GM23338 (cell line): ENCODE results near the gene CROCC2. TPM values are rescaled to one million over a fixed set of nuclear protein-coding genes. Genes with fewer than 3 reads are reported as not detected.

Experiments used
- ATAC-seq: fragments of 200-7000 bp; cut with Tn5 transposase; 3 replicates; pipeline ENCODE4 v1.9.1; 2020
- DNase-seq: peaks from one replicate; pipeline ENCODE4 v3.0.0-alpha.2; 2015; ENCODE audit warnings: low spot score
- H2AFZ ChIP-seq: fragments of 200-600 bp; sonication (generic); 2 replicates; pipeline ENCODE4 v1.8.0; 2016; ENCODE audit warnings: antibody characterized with exemption, mild to moderate bottlenecking, moderate library complexity
- H3F3A ChIP-seq: fragments of 200-600 bp; sonication (generic); replicated peaks from 2 replicates; pipeline ENCODE4 v1.8.0; 2017; ENCODE audit warnings: antibody characterized with exemption, mixed run types, low read depth
- H3K27ac ChIP-seq: fragments of 200-600 bp; sonication (generic); 2 replicates; pipeline ENCODE4 v1.6.1; 2016; ENCODE audit warnings: low read depth
- H3K27me3 ChIP-seq: fragments of 200-600 bp; sonication (generic); 2 replicates; pipeline ENCODE4 v1.8.0; 2016; ENCODE audit warnings: mild to moderate bottlenecking, mixed run types, moderate library complexity; ENCODE audit not compliant: insufficient read depth
- H3K36me3 ChIP-seq: fragments of 200-600 bp; sonication (generic); 2 replicates; pipeline ENCODE4 v1.8.0; 2016; ENCODE audit warnings: mild to moderate bottlenecking; ENCODE audit not compliant: insufficient read depth
- H3K4me1 ChIP-seq: fragments of 200-600 bp; sonication (generic); 2 replicates; pipeline ENCODE4 v1.8.0; 2016; ENCODE audit warnings: mild to moderate bottlenecking, moderate library complexity; ENCODE audit not compliant: insufficient read depth
- H3K4me2 ChIP-seq: fragments of 200-600 bp; sonication (generic); 2 replicates; pipeline ENCODE4 v1.7.1; 2017; ENCODE audit warnings: mixed run types
- H3K4me3 ChIP-seq: fragments of 200-600 bp; sonication (generic); 2 replicates; pipeline ENCODE4 v1.6.1; 2016; ENCODE audit warnings: mixed run types
- H3K79me2 ChIP-seq: fragments of 200-600 bp; sonication (generic); replicated peaks from 2 replicates; pipeline ENCODE4 v1.8.0; 2017; ENCODE audit warnings: mild to moderate bottlenecking; ENCODE audit not compliant: insufficient read depth
- H3K9me2 ChIP-seq: fragments of 200-600 bp; sonication (generic); 2 replicates; pipeline ENCODE4 v1.8.0; 2017; ENCODE audit not compliant: insufficient read depth
- H4K20me1 ChIP-seq: fragments of 200-600 bp; sonication (generic); replicated peaks from 2 replicates; pipeline ENCODE4 v1.8.0; 2017; ENCODE audit warnings: mild to moderate bottlenecking; ENCODE audit not compliant: insufficient read depth
- H3K27ac Mint-ChIP-seq: 2 replicates; pipeline ENCODE4 v1.8.0; 2020; ENCODE audit warnings: inconsistent platforms, mild to moderate bottlenecking, moderate library complexity, mixed read lengths
- H3K27me3 Mint-ChIP-seq: 3 replicates; pipeline ENCODE4 v1.8.0; 2022; ENCODE audit warnings: low read depth, mild to moderate bottlenecking, moderate library complexity, mixed read lengths, inconsistent platforms; ENCODE audit not compliant: insufficient read depth, poor library complexity
- H3K36me3 Mint-ChIP-seq: 3 replicates; pipeline ENCODE4 v1.8.0; 2021; ENCODE audit warnings: low read depth, mild to moderate bottlenecking, inconsistent platforms, moderate library complexity, mixed read lengths
- H3K4me1 Mint-ChIP-seq: 3 replicates; pipeline ENCODE4 v1.8.0; 2020; ENCODE audit warnings: mild to moderate bottlenecking, inconsistent platforms, mixed read lengths
- H3K4me3 Mint-ChIP-seq: 3 replicates; pipeline ENCODE4 v1.8.0; 2021; ENCODE audit warnings: moderate library complexity, mild to moderate bottlenecking, inconsistent platforms, mixed read lengths
- H3K9me3 Mint-ChIP-seq: 3 replicates; pipeline ENCODE4 v1.8.0; 2020; ENCODE audit warnings: moderate library complexity, mild to moderate bottlenecking, inconsistent platforms, mixed read lengths
- EZH2 ChIP-seq: fragments of 200-600 bp; sonication (generic); IDR thresholded peaks from one replicate; pipeline ENCODE4 v1.8.0; 2017; ENCODE audit warnings: antibody characterized with exemption, mild to moderate bottlenecking, low read depth; ENCODE audit not compliant: unreplicated experiment
- EZH2phosphoT487 ChIP-seq: fragments of 200-600 bp; sonication (generic); IDR thresholded peaks from one replicate; pipeline ENCODE4 v1.8.1; 2018; ENCODE audit warnings: antibody characterized with exemption; ENCODE audit not compliant: unreplicated experiment
- ZNF331 ChIP-seq: fragments of 250-450 bp; sonication (Bioruptor Pico); IDR thresholded peaks from 2 replicates; pipeline ENCODE4 v1.5.0; 2020; ENCODE audit warnings: low read depth, mild to moderate bottlenecking, moderate library complexity
- polyA plus RNA-seq: library from polyadenylated mRNA; unstranded; fragments of >200 nt; fragmentation: Nextera tagmentation; extraction: Ambion mirVana; gene quantifications from 2 replicates; pipeline ENCODE4 v1.2.1, GENCODE V29; 2016
- total RNA-seq: library from RNA; depleted of rRNA; stranded (reverse); fragments of >200 nt; shearing (Covaris generic); gene quantifications from 2 replicates; pipeline ENCODE4 v1.2.3, GENCODE V29; 2014
- TF ChIP-seq, protein P1 (sequence below): IDR thresholded peaks from one replicate; pipeline ENCODE4 v1.6.1; 2018; ENCODE audit warnings: antibody characterized with exemption; ENCODE audit not compliant: unreplicated experiment
- TF ChIP-seq, protein P2 (sequence below): fragments of 250-450 bp; sonication (Bioruptor Pico); IDR thresholded peaks from 2 replicates; pipeline ENCODE4 v1.5.0; 2020; ENCODE audit warnings: mild to moderate bottlenecking, moderate library complexity

Gene CROCC2
- total and polyA plus RNA-seq, 2 experiments from 2014 or later = not detected

DNA sequence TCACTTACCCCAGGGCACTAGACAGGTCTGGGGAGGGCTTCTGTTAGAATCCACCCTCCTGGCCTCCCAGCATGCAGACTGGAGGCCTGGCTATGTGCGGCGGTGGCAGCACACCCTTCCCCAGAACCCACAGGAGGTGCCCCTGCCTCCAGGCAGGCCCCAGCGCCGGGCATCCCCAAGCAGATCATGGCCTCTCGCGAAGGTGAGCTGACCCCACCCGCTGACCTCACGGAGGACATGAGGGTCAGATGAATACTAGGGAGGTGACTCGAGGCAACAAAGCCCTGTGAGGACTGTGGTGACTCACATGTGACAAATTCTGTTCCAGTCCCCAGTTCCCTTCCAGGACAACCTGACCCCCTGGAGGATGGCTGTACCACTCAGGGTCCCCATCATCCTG is 12.1 kb upstream of the CROCC2 start:
- H3K36me3 Mint-ChIP-seq = no peaks in the 10 kb centered on the region
- H3K27me3 ChIP-seq = no peaks in the 10 kb centered on the region
- no peak overlapping the region for H3K4me2 ChIP-seq
- H3K4me1 ChIP-seq = no peaks in the 10 kb centered on the region
- no peaks in the 10 kb centered on the region for H3K4me1 Mint-ChIP-seq
- H3F3A ChIP-seq = no peaks in the 10 kb centered on the region
- H3K79me2 ChIP-seq = no peaks in the 10 kb centered on the region
- no peaks in the 10 kb centered on the region for H3K36me3 ChIP-seq
- H3K9me3 Mint-ChIP-seq = no peaks in the 10 kb centered on the region
- H4K20me1 ChIP-seq = no peaks in the 10 kb centered on the region
- no peak overlapping the region for H2AFZ ChIP-seq
- ATAC-seq (no peak), DNase-seq (no peak)
- peaks cover 5% of the 10 kb centered on the region for H3K27me3 Mint-ChIP-seq
- no peak for TF ChIP-seq ZNF331 (CRISPR knock-in tag)
- no peak for TF ChIP-seq EZH2
- TF ChIP-seq, protein P1, sequence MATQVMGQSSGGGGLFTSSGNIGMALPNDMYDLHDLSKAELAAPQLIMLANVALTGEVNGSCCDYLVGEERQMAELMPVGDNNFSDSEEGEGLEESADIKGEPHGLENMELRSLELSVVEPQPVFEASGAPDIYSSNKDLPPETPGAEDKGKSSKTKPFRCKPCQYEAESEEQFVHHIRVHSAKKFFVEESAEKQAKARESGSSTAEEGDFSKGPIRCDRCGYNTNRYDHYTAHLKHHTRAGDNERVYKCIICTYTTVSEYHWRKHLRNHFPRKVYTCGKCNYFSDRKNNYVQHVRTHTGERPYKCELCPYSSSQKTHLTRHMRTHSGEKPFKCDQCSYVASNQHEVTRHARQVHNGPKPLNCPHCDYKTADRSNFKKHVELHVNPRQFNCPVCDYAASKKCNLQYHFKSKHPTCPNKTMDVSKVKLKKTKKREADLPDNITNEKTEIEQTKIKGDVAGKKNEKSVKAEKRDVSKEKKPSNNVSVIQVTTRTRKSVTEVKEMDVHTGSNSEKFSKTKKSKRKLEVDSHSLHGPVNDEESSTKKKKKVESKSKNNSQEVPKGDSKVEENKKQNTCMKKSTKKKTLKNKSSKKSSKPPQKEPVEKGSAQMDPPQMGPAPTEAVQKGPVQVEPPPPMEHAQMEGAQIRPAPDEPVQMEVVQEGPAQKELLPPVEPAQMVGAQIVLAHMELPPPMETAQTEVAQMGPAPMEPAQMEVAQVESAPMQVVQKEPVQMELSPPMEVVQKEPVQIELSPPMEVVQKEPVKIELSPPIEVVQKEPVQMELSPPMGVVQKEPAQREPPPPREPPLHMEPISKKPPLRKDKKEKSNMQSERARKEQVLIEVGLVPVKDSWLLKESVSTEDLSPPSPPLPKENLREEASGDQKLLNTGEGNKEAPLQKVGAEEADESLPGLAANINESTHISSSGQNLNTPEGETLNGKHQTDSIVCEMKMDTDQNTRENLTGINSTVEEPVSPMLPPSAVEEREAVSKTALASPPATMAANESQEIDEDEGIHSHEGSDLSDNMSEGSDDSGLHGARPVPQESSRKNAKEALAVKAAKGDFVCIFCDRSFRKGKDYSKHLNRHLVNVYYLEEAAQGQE = no peak
- TF ChIP-seq, protein P2, sequence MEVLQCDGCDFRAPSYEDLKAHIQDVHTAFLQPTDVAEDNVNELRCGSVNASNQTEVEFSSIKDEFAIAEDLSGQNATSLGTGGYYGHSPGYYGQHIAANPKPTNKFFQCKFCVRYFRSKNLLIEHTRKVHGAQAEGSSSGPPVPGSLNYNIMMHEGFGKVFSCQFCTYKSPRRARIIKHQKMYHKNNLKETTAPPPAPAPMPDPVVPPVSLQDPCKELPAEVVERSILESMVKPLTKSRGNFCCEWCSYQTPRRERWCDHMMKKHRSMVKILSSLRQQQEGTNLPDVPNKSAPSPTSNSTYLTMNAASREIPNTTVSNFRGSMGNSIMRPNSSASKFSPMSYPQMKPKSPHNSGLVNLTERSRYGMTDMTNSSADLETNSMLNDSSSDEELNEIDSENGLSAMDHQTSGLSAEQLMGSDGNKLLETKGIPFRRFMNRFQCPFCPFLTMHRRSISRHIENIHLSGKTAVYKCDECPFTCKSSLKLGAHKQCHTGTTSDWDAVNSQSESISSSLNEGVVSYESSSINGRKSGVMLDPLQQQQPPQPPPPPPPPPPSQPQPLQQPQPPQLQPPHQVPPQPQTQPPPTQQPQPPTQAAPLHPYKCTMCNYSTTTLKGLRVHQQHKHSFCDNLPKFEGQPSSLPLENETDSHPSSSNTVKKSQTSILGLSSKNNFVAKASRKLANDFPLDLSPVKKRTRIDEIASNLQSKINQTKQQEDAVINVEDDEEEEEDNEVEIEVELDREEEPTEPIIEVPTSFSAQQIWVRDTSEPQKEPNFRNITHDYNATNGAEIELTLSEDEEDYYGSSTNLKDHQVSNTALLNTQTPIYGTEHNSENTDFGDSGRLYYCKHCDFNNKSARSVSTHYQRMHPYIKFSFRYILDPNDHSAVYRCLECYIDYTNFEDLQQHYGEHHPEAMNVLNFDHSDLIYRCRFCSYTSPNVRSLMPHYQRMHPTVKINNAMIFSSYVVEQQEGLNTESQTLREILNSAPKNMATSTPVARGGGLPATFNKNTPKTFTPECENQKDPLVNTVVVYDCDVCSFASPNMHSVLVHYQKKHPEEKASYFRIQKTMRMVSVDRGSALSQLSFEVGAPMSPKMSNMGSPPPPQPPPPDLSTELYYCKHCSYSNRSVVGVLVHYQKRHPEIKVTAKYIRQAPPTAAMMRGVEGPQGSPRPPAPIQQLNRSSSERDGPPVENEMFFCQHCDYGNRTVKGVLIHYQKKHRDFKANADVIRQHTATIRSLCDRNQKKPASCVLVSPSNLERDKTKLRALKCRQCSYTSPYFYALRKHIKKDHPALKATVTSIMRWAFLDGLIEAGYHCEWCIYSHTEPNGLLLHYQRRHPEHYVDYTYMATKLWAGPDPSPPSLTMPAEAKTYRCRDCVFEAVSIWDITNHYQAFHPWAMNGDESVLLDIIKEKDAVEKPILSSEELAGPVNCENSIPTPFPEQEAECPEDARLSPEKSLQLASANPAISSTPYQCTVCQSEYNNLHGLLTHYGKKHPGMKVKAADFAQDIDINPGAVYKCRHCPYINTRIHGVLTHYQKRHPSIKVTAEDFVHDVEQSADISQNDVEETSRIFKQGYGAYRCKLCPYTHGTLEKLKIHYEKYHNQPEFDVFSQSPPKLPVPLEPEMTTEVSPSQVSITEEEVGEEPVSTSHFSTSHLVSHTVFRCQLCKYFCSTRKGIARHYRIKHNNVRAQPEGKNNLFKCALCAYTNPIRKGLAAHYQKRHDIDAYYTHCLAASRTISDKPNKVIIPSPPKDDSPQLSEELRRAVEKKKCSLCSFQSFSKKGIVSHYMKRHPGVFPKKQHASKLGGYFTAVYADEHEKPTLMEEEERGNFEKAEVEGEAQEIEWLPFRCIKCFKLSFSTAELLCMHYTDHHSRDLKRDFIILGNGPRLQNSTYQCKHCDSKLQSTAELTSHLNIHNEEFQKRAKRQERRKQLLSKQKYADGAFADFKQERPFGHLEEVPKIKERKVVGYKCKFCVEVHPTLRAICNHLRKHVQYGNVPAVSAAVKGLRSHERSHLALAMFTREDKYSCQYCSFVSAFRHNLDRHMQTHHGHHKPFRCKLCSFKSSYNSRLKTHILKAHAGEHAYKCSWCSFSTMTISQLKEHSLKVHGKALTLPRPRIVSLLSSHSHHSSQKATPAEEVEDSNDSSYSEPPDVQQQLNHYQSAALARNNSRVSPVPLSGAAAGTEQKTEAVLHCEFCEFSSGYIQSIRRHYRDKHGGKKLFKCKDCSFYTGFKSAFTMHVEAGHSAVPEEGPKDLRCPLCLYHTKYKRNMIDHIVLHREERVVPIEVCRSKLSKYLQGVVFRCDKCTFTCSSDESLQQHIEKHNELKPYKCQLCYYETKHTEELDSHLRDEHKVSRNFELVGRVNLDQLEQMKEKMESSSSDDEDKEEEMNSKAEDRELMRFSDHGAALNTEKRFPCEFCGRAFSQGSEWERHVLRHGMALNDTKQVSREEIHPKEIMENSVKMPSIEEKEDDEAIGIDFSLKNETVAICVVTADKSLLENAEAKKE (CRISPR knock-in tag) = no peak
- TF ChIP-seq EZH2phosphoT487 = no peak
- no peak overlapping the region for H3K27ac Mint-ChIP-seq
- H3K4me3 ChIP-seq = no peak overlapping the region
- no peaks in the 10 kb centered on the region for H3K9me2 ChIP-seq
- H3K27ac ChIP-seq = no peak overlapping the region
- H3K4me3 Mint-ChIP-seq = no peak overlapping the region
